ENCODE results near the gene UPK3B. TPM values are rescaled to one million over a fixed set of nuclear protein-coding genes. Genes with fewer than 3 reads are reported as not detected.
"Not testable (repeated sequence)": the region's sequence is repeated elsewhere in the genome, so short reads cannot be mapped to it uniquely, and the experiment has no call there.

UPK3B gene
- total RNA-seq, 4 donors from 2014 or later, result 2.1 to 8.6 (median 3.1) TPM

DNA sequence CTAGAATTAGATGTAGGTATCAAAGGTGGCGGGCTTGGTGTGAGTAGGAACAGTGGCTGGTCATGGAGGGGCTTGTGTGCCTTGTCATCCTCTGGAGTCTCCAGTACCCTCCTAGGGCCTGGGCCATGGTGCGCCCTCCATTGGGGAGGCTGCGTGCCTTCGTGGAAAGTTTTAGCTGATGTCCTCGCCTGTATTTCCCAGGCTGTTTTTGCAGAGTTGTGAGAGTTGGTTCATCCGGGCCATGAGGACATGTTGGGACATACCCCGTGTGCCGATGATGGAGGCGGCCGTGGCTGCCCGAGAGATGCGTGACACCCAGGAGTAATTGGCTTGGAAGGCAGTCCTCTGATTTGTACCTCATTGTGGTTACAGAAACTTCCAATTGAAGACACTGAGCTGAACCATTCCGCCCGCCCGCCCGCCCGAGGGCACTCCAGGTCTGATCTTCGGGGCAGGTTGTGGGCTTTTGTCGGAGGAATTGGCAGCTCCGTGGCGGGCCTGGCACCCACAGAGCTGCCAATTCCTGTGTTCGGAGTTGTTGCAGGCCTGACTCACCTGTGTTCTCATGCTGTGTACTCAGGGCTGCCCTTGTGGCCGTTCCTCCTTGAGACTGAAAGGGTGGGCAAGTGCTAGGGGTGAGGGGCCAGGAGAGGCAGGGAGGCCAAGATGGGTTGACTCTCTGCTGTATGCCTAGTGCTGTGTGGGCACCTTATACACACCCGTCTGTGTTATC, 33.4 kb upstream of the UPK3B start:
- H3K27me3 ChIP-seq; DNase-seq (ENCODE audit: low spot score in 2 of 2); H3K27ac ChIP-seq; H3K4me3 ChIP-seq; H3K9me3 ChIP-seq; H3K4me1 ChIP-seq: not testable (repeated sequence)
- peaks cover 0 to 18% (median 0%) of the 10 kb centered on the region in 3 donors for H3K36me3 ChIP-seq
- 92 to 96% methylated on average over 12 to 22 of the region's 24 CpGs for WGBS, 2 donors

DNA sequence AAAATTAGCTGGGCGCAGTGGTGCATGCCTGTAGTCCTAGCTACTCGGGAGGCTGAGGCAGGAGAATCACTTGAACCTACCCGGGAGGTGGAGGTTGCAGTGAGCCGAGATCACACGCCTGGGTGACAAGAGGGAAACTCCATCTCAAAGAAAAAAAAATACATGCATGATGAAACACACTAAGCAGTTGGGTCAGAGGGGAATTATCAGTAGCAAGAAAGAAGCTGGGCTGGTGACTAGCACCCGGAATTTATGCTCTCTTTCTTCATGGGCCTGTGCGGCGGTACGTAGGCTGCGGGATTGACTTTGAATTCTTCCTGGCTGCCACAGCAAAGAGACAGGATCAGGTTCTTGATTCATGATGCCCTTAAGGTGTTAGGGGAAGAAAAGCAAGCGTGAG, 30.7 kb upstream of the UPK3B start:
- H3K27me3 ChIP-seq; H3K9me3 ChIP-seq; H3K4me3 ChIP-seq; H3K4me1 ChIP-seq; H3K27ac ChIP-seq; DNase-seq (ENCODE audit: low spot score in 2 of 2): not testable (repeated sequence)
- WGBS, 2 donors, result 82 to 84% methylated on average over 10 of the region's 11 CpGs
- peaks cover 0 to 38% (median 0%) of the 10 kb centered on the region in 3 donors for H3K36me3 ChIP-seq

DNA sequence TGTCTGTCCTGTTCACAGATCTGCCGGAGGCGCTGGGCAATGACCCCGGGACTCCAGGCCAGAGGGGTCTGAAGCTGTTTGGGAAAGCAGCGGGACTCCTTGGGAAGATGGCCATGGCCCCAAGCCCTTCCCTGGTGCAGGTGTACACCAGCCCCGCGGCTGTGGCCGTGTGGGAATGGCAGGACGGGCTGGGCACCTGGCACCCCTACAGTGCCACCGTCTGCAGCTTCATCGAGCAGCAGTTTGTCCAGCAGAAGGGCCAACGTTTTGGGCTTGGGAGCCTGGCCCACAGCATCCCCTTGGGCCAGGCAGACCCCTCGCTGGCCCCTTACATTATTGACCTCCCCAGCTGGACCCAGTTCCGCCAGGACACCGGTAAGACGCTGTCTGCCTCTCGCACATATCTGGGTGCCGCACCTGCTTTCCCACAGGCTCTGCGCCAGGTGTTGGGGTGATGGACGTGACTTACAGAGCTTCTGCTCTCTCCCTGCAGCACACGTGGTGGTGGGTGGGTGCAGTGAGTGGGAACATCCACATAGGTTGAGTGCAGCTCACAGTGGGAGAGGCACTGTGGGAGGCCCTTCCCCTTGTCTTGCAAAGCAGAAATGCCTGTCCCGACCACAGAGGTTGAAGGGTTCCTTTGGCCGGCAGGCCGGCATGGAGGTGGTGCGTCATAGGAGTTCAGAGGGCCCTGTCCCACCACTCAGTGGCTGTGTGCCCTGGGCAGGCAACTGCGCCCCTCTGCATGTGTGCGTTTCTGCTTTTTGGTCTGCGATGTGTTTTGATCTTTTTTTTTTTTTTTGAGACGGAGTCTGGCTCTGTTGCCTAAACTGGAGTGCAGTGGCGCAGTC, 29.7 kb upstream of the UPK3B start:
- H3K4me3 ChIP-seq; DNase-seq (ENCODE audit: low spot score in 2 of 2); H3K4me1 ChIP-seq; H3K27ac ChIP-seq; H3K9me3 ChIP-seq; H3K27me3 ChIP-seq: not testable (repeated sequence)
- H3K36me3 ChIP-seq, result peaks cover 0 to 38% (median 0%) of the 10 kb centered on the region in 3 donors
- WGBS, 2 donors, result 86 to 89% methylated on average over 16 to 18 of the region's 29 CpGs

DNA sequence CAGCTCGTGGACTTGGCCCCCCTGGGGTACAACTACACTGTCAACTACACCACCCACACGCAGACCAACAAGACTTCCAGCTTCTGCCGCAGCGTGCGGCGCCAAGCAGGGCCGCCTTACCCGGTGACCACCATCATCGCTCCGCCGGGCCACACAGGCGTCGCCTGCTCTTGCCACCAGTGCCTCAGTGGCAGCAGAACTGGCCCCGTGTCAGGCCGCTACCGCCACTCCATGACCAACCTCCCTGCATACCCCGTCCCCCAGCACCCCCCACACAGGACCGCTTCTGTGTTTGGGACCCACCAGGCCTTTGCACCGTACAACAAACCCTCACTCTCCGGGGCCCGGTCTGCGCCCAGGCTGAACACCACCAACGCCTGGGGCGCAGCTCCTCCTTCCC, 27.7 kb upstream of the UPK3B start:
- H3K9me3 ChIP-seq; DNase-seq (ENCODE audit: low spot score in 2 of 2); H3K4me3 ChIP-seq; H3K27me3 ChIP-seq; H3K27ac ChIP-seq; H3K4me1 ChIP-seq: not testable (repeated sequence)
- WGBS, 2 donors, result 95 to 96% methylated on average over 22 to 24 of the region's 24 CpGs
- H3K36me3 ChIP-seq, result peaks cover 0 to 35% (median 0%) of the 10 kb centered on the region in 3 donors

DNA sequence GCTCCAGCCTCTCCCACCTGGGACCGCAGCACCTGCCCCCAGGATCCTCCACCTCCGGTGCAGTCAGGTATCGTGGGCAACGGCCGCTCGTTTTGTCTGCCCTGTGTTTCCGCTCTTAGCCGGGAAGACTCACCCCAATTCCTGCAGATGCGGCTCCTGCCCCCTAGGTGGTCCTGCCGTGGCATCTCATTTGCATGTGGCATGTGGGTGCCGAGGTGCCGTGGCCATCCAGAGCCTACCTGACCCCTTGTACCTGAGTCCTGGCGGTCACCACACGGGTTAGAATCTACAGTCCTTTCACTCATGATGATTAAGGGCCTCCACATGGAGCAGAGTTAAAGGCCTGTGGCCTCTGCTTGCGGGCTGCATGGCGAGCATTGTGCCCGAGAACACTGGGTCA, 27.3 kb upstream of the UPK3B start:
- 86 to 90% methylated on average over 10 to 15 of the region's 17 CpGs for WGBS, 2 donors
- not testable (repeated sequence) for DNase-seq (ENCODE audit: low spot score in 2 of 2); H3K4me3 ChIP-seq; H3K9me3 ChIP-seq; H3K27me3 ChIP-seq; H3K4me1 ChIP-seq; H3K27ac ChIP-seq
- peaks cover 0 to 35% (median 0%) of the 10 kb centered on the region in 3 donors for H3K36me3 ChIP-seq

DNA sequence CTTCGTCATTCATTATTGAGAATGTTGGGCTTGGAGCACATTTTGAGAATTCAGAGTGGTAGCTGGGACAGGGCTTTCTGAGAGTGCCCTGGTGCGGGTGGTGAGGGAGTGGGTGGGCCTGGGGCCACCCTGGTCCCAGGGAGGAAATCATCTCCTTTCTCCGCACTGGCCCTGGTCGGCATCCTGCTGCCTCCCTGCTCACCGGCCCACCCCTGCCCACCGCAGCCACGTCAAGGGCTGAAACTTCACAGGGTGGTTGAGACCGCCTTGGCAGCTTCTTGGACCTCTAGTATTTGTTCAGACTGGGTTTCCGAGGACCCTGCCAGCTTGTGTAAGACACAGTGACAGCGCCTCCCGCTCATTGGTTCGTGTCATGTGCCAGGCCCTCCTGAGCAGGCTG, 25.9 kb upstream of the UPK3B start:
- H3K27ac ChIP-seq; H3K4me3 ChIP-seq; H3K9me3 ChIP-seq; H3K27me3 ChIP-seq; DNase-seq (ENCODE audit: low spot score in 2 of 2); H3K4me1 ChIP-seq: not testable (repeated sequence)
- peaks cover 0 to 35% (median 0%) of the 10 kb centered on the region in 3 donors for H3K36me3 ChIP-seq
- no CpG with 5 or more reads among the region's 12 CpGs for WGBS, 2 donors

DNA sequence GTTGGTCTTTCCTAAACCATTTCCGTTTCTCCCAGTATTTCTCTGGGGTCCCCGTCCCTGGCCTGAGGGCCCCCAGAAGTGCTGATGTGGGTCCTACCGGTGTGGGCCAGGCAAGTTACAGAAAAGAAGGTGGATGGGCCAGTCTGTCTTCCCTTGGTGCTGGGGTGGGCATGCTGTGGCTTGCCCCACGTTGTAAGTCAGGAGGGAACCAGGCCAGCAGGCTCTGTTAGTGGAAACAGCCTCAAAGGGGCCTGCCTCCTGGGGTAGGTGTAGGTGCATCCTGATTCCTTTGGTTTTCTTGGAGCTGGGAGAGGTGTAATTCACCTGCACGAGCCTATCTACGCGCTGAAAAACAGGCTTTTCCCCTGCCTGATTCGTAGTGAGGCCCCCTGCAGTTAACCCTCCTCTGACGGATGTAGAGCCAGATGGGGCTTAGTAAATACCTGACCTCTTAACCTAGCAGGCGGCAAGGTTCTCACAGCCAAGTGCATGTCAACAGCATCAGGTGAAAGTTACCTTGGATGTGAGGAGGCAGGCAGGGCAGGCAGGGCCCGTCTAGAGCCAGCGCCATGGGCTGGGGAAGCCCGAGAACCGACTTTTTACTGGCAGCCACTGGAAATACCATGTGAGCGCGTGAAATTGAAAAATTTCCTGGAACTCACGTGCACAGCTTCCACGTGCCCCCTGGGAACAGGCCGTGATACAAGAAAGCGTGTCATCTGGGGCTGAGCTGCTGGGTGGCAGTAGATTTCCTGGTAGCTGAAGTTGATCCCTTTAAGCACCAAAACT, 24.3 kb upstream of the UPK3B start:
- peaks cover 0 to 26% (median 0%) of the 10 kb centered on the region in 3 donors for H3K36me3 ChIP-seq
- H3K9me3 ChIP-seq; H3K4me1 ChIP-seq; H3K27me3 ChIP-seq; DNase-seq (ENCODE audit: low spot score in 2 of 2); H3K4me3 ChIP-seq; H3K27ac ChIP-seq: not testable (repeated sequence)
- WGBS, 2 donors, result 71% methylated on average over 6 of the region's 20 CpGs; no CpG with 5 or more reads in 1 of the 2 donors

DNA sequence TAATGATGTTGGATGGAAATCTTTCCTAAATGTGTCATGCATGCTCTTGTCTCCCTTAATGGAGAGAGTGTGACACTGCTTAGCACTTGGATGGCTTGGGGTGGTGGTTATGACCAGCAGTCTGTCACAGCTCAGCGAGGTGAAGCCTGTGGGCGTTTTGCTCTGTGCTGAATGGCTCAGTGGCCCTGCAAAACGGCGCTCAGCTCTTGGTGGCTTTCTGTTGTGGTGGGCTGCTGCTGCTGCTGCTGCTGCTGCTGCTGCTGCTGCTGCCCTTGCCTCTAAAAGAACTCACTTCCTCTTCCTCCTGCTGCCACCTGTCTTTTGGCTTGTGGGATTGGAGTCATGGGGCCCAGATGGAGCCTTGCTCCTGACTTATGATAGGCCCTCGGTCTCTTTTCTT, 23.7 kb upstream of the UPK3B start:
- not testable (repeated sequence) for H3K9me3 ChIP-seq; H3K4me3 ChIP-seq; H3K27me3 ChIP-seq; H3K4me1 ChIP-seq; DNase-seq (ENCODE audit: low spot score in 2 of 2); H3K27ac ChIP-seq
- H3K36me3 ChIP-seq, result peaks cover 0 to 22% (median 0%) of the 10 kb centered on the region in 3 donors
- no CpG with 5 or more reads among the region's 5 CpGs for WGBS, 2 donors

DNA sequence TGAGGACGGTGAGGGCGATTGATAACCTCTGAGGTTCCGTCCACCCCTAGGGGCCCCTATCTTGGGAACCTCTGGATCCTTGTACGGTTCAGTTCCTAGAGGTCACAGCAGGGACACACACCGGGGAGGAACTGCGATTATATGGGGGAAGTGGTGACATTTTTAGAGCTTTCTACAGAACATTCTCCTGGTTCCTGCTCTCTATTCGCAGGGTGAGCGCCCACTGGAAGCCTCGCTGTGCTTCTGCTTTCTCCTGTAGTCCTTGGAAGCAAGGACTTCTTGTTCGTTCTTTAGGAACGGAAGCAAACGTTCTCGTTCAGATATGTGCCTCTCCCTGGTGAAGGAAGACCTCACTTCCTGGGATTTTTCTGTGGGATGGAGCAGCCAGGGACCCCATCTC, 22.4 kb upstream of the UPK3B start:
- 94% methylated on average over 5 of the region's 13 CpGs; no CpG with 5 or more reads in 1 of the 2 donors for WGBS, 2 donors
- not testable (repeated sequence) for H3K4me3 ChIP-seq; H3K27me3 ChIP-seq; H3K4me1 ChIP-seq; H3K27ac ChIP-seq; DNase-seq (ENCODE audit: low spot score in 2 of 2); H3K9me3 ChIP-seq
- H3K36me3 ChIP-seq, result peaks cover 0 to 16% (median 0%) of the 10 kb centered on the region in 3 donors

DNA sequence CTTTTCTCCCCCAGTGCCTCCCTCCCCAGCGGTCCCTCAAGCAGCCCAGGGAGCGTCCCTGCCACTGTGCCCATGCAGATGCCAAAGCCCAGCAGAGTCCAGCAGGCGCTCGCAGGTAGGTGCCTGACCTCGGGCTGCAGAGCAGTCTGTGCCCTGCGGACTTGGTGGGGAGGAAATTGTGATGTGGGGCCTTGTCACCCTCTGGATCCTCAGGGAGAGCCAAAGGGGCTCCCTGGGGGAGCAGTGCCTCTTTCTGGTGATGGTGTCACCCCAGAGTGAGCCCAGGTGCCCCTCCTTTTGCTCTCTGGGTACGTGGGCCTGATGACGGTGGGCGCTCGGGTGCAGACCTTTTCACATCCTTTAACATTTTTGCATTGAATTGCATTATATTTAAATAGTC, 18.2 kb upstream of the UPK3B start:
- H3K27ac ChIP-seq; DNase-seq (ENCODE audit: low spot score in 2 of 2); H3K4me3 ChIP-seq; H3K27me3 ChIP-seq; H3K9me3 ChIP-seq; H3K4me1 ChIP-seq; H3K36me3 ChIP-seq: not testable (repeated sequence)
- 93% methylated on average over 4 of the region's 10 CpGs; no CpG with 5 or more reads in 1 of the 2 donors for WGBS, 2 donors

DNA sequence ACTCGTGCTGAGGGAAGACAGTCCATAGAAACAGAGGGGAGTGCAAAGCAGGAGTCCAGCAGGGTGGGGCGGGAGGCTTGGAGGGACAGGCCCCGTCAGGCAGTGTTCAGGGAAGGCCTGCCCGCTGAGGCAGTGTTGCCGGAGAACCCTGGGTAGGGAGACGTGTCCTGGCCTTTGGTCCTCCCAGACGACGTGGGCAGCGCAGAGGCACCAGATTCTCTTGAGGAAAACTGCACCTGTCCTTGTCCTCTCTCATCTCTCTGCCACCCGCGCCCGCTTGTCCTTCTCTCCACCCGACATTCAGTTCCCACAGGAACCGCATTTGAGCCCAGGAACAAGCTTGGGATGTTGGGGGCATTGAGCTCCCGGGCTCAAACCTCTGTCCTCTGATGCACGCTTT, 14.6 kb upstream of the UPK3B start:
- not testable (repeated sequence) for DNase-seq (ENCODE audit: low spot score in 2 of 2); H3K27me3 ChIP-seq; H3K4me1 ChIP-seq; H3K36me3 ChIP-seq; H3K9me3 ChIP-seq; H3K4me3 ChIP-seq; H3K27ac ChIP-seq
- 93 to 94% methylated on average over 4 to 9 of the region's 16 CpGs for WGBS, 2 donors

DNA sequence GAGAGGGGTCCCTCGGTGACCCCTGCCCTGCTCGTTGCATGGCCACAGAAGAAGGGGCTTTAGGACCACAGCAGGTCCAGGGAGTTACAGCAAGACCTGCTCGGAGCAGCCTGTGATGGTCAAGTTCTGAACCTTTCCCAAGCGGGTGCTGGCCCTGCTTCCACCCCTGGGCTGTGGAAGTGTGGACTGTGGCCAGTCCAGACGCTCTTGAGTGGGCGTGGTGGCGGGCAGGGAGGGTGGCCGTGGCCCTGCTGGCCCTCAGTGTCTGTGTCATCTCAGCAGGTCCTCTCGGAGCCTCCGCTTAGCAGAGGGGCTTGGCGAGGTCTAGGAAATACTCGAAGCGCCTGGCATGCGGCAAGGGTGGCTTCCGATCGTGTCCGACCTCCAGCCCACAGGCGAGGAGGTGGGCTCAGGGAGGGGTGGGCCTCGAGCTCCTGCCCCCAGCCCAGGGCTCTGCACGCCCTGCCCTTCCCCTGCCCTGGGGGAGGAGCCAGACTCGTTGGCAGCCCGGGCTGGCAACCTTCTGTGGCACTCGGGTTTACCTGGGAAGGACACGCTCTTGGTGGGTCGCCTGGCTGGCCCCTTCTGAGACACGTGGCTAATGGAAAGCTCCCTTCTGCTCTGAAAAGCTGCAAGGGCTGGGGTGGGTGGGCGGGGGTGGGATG, 12.3 kb upstream of the UPK3B start:
- DNase-seq (ENCODE audit: low spot score in 2 of 2); H3K27me3 ChIP-seq; H3K4me1 ChIP-seq; H3K4me3 ChIP-seq; H3K27ac ChIP-seq; H3K9me3 ChIP-seq: not testable (repeated sequence)
- peaks cover 0 to 18% (median 5%) of the 10 kb centered on the region in 3 donors for H3K36me3 ChIP-seq
- 86% methylated on average over 8 of the region's 27 CpGs; no CpG with 5 or more reads in 1 of the 2 donors for WGBS, 2 donors
